Epithelial cell of esophagus (primary cell): ENCODE results near the gene MYOF.

Source experiments
- DNase-seq: peaks from one replicate; pipeline ENCODE4 v3.0.0; 2010; ENCODE audit warnings: low read depth
- H3K4me3 ChIP-seq: 2 replicates; pipeline ENCODE4 v1.5.1; 2011; ENCODE audit warnings: mild to moderate bottlenecking, low read length, control low read depth
- CTCF ChIP-seq: IDR thresholded peaks from 2 replicates; pipeline ENCODE4 v1.5.1; 2011; ENCODE audit warnings: low read depth, mild to moderate bottlenecking, low read length, control low read depth, inconsistent platforms; ENCODE audit not compliant: insufficient read depth; ENCODE audit errors: missing control alignments

MYOF gene

GRCh38 chr10:93390306-93391090 lies 91.6 kb downstream of the MYOF start:
- TF ChIP-seq CTCF = no peak
- no peak overlapping the region for H3K4me3 ChIP-seq
- DNase-seq = no peak

- TF ChIP-seq CTCF = no peak
- no peak overlapping the region for H3K4me3 ChIP-seq
- no peak for DNase-seq
Observed at GRCh38 chr10:93386631-93387369, 95.3 kb downstream of the MYOF start.

GRCh38 chr10:93385345-93385744 lies 96.8 kb downstream of the MYOF start:
- no peak for TF ChIP-seq CTCF
- DNase-seq = no peak
- no peak overlapping the region for H3K4me3 ChIP-seq

GRCh38 chr10:93384006-93384405 lies 98.1 kb downstream of the MYOF start:
- peak; percentile 99 for DNase-seq
- H3K4me3 ChIP-seq = no peak overlapping the region
- TF ChIP-seq CTCF = no peak

DNA sequence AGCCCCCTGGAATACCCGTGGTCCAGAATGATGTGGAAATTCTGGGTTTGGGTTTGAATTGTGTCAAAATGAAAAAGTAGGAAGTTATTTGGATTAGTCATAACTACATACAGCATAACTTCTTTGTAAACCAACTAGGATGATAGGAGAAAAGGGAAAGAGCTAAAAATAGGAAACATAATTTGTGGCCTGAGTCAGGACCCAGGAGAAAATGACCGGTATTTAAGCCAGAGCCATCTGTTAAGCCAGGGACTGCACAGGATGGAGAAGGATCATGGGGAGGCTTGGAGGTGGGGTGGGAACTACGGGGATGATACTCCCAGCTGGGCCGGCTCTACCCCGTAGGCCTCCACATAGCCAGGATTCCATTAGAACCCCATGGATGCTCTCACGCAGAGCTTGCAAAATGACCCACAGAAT lies 98.6 kb downstream of the MYOF start:
- TF ChIP-seq CTCF = no peak
- DNase-seq = peak; percentile 35
- no peak overlapping the region for H3K4me3 ChIP-seq

DNA sequence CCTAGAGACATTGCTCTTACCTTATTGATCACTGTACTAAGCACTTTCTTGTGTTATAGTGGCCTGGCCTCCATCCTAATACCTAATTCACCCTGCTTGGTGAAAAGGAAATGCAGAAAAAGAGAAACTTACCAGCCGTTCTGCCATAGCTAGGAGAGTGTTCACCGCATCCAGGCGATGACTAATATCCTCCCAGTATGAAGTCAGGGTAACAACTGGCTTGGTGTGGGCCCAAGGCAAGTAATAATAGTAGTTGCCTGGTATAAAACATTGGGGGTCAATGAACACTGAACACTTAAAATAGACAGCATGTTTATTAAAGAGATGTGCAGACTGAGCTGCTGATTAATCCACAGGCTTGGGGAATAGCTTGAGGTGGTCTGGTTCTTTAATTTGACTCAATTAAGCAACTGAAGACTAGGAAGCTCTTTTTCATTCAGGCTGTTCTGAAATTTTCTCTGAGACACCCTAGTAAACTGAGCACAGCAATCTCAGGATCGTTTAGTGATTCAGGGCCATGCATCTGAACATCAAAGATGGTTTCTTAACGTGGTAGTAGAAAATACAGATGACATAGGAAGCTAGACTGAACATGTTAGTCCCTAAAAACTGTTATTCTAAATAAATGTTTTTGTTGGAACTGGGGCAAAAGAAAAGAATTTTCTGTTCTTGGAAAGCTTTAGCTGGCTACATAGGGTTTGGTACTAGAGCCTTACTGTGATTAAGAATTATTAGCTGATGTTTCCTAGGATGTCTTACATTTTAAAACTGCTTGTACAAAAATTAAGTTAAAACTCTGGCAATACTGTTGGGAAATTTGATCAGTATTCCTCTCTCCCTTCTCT lies 102.2 kb downstream of the MYOF start:
- peak; percentile 75 for DNase-seq
- no peak for TF ChIP-seq CTCF
- H3K4me3 ChIP-seq = no peak overlapping the region
